Keratinocyte (primary cell): Measurements from ENCODE around the gene CNKSR3. TPM values are rescaled to one million over a fixed set of nuclear protein-coding genes. Genes with fewer than 3 reads are reported as not detected.

Experiments used
- DNase-seq: peaks from one replicate; pipeline ENCODE4 v3.0.0-alpha.2; 2011; ENCODE audit warnings: low read depth, missing footprints, low spot score
- FAIRE-seq: peaks from 2 replicates; lab custom pipeline; 2011; peaks lifted over from hg19 to GRCh38; lab: Jason Lieb, UNC
- H2AFZ ChIP-seq: 2 replicates; pipeline ENCODE4 v1.6.0; 2012; ENCODE audit warnings: low read length, control low read depth, inconsistent platforms; ENCODE audit not compliant: control insufficient read depth
- H3K27ac ChIP-seq: 2 replicates; pipeline ENCODE4 v1.5.1; 2011; ENCODE audit warnings: low read length; ENCODE audit not compliant: control insufficient read depth, insufficient read depth
- H3K27me3 ChIP-seq: 3 replicates; pipeline ENCODE4 v1.6.0; 2011; ENCODE audit warnings: low read length; ENCODE audit not compliant: control insufficient read depth, insufficient read depth; ENCODE audit errors: extremely low read depth
- H3K36me3 ChIP-seq, 2 experiments: 2 replicates in 1 of 2; 3 replicates in 1 of 2; pipeline ENCODE4 v1.5.1; 2011; ENCODE audit warnings: low read length in 2 of 2, mild to moderate bottlenecking in 1 of 2; ENCODE audit not compliant: control insufficient read depth in 2 of 2, insufficient read depth in 2 of 2; ENCODE audit errors: extremely low read depth in 1 of 2
- H3K4me1 ChIP-seq: 3 replicates; pipeline ENCODE4 v1.5.1; 2011; ENCODE audit warnings: low read length; ENCODE audit not compliant: control insufficient read depth, insufficient read depth; ENCODE audit errors: extremely low read depth
- H3K4me2 ChIP-seq: 3 replicates; pipeline ENCODE4 v1.6.0; 2011; ENCODE audit warnings: low read depth, low read length; ENCODE audit not compliant: control insufficient read depth, insufficient read depth; ENCODE audit errors: extremely low read depth
- H3K4me3 ChIP-seq, 3 experiments: fragments of 200-600 bp in 1 of 3; sonication (generic) in 1 of 3; 2 replicates in 2 of 3; 3 replicates in 1 of 3; pipeline ENCODE4 v1.5.1; 2011 to 2016; ENCODE audit warnings: low read length in 3 of 3, mild to moderate bottlenecking in 3 of 3, control low read depth in 2 of 3, inconsistent platforms in 1 of 3, low read depth in 1 of 3, mixed read lengths in 1 of 3, mixed run types in 1 of 3, moderate library complexity in 1 of 3; ENCODE audit not compliant: control insufficient read depth in 2 of 3, insufficient read depth in 2 of 3; ENCODE audit errors: extremely low read depth in 1 of 3
- H3K79me2 ChIP-seq: 2 replicates; pipeline ENCODE4 v1.6.0; 2012; ENCODE audit warnings: low read length; ENCODE audit not compliant: control insufficient read depth, insufficient read depth
- H3K9ac ChIP-seq: 3 replicates; pipeline ENCODE4 v1.6.0; 2011; ENCODE audit warnings: low read length; ENCODE audit not compliant: control insufficient read depth, insufficient read depth; ENCODE audit errors: extremely low read depth
- H3K9me1 ChIP-seq: 3 replicates; pipeline ENCODE4 v1.6.0; 2011; ENCODE audit warnings: low read length; ENCODE audit not compliant: control insufficient read depth, insufficient read depth; ENCODE audit errors: extremely low read depth
- H3K9me3 ChIP-seq: 2 replicates; pipeline ENCODE4 v1.5.1; 2012; ENCODE audit warnings: low read depth, low read length; ENCODE audit not compliant: control insufficient read depth
- H4K20me1 ChIP-seq: 3 replicates; pipeline ENCODE4 v1.6.0; 2011; ENCODE audit warnings: low read length; ENCODE audit not compliant: control insufficient read depth, insufficient read depth; ENCODE audit errors: extremely low read depth
- CTCF ChIP-seq, 3 experiments: IDR thresholded peaks in 1 of 3; conservative IDR thresholded peaks in 1 of 3; optimal IDR thresholded peaks in 1 of 3; 2 replicates in 2 of 3; 3 replicates in 1 of 3; pipeline versions ENCODE3 to v1.5.1; 2011; ENCODE audit warnings: low read length in 3 of 3, mild to moderate bottlenecking in 3 of 3, moderate library complexity in 2 of 3, control low read depth in 1 of 3, inconsistent platforms in 1 of 3; ENCODE audit not compliant: insufficient read depth in 2 of 3; ENCODE audit errors: extremely low read depth in 1 of 3
- EZH2 ChIP-seq: IDR thresholded peaks from one replicate; pipeline ENCODE4 v1.6.1; 2012; ENCODE audit warnings: inconsistent platforms, mild to moderate bottlenecking, low read length, moderate library complexity
- dilution Hi-C: fragments of 300-500 bp; cut with MboI; formaldehyde crosslinking; loops from one replicate; pipeline ENCODE4 v1.7.0; 2020; ENCODE audit warnings: low sequenced_read_pairs; ENCODE audit not compliant: extremely low pct_ligation_motif_present
- polyA plus RNA-seq, 5 experiments: library from polyadenylated mRNA; depleted of rRNA in 3 of 5; stranded (reverse) in 3 of 5; stranded (forward) in 1 of 5; unstranded in 1 of 5; fragments of >200 nt; gene quantifications; 1 replicate in 1 of 5; 2 replicates in 3 of 5; 3 replicates in 1 of 5; pipeline versions ENCODE4 v1.2.1 to v1.2.3, GENCODE V29; 2011 to 2012; ENCODE audit warnings: missing spikeins in 2 of 5, low read depth in 1 of 5, low replicate concordance in 1 of 5

CNKSR3 gene
- polyA plus RNA-seq, 1 donor (not counting 4 experiments of a cell fraction or from before 2014, with no cell fraction given): 2.0 TPM

GRCh38 chr6:154394571-154394970 lies 115.9 kb downstream of the CNKSR3 start:
- H3K79me2 ChIP-seq: no peaks in the 10 kb centered on the region
- DNase-seq (no peak), FAIRE-seq (no peak)
- H2AFZ ChIP-seq: no peak overlapping the region
- no peaks in the 10 kb centered on the region for H3K27me3 ChIP-seq
- H3K9me1 ChIP-seq: no peaks in the 10 kb centered on the region
- TF ChIP-seq EZH2 (no peak), CTCF (optimal IDR thresholded peaks at IDR 0.05 in 1 of 3, IDR thresholded peaks at IDR 0.05 in 1 of 3, conservative IDR thresholded peaks at IDR 0.05 in 1 of 3; ENCODE audit: extremely low read depth in 1 of 3, insufficient read depth in 2 of 3, low read length in 3 of 3) (no peak)
- peaks cover 4% of the 10 kb centered on the region for H3K4me1 ChIP-seq
- no peak overlapping the region for H3K9ac ChIP-seq
- no peaks in the 10 kb centered on the region for H3K36me3 ChIP-seq
- dilution Hi-C loops: no loop called here
- no peak overlapping the region for H3K27ac ChIP-seq
- H3K4me2 ChIP-seq: no peak overlapping the region
- H3K4me3 ChIP-seq: no peak overlapping the region
- no peaks in the 10 kb centered on the region for H3K9me3 ChIP-seq
- H4K20me1 ChIP-seq: no peaks in the 10 kb centered on the region

DNA sequence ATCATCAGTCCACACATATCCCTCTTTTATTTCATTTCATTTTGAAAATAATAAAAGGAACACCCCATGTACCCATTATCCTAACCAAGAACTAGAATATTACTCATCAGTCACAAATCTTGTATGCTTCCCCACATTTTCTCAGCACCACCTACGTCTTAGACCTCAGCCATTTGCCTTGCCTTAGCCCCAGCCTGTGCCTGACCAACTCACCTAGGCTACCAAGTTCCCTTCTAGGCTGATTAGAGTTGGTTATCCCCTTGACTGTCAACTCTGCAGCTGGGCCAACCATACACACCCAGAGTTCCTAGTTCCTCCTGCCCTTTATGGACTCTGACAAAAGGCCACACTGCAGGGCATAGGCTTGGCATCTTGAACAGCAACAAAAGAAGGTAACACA lies 120.5 kb downstream of the CNKSR3 start:
- TF ChIP-seq CTCF (optimal IDR thresholded peaks at IDR 0.05 in 1 of 3, IDR thresholded peaks at IDR 0.05 in 1 of 3, conservative IDR thresholded peaks at IDR 0.05 in 1 of 3; ENCODE audit: extremely low read depth in 1 of 3, insufficient read depth in 2 of 3, low read length in 3 of 3) (no peak), EZH2 (no peak)
- H3K4me3 ChIP-seq: no peak overlapping the region
- H3K27me3 ChIP-seq: no peaks in the 10 kb centered on the region
- no peak overlapping the region for H3K4me2 ChIP-seq
- H2AFZ ChIP-seq: no peak overlapping the region
- H3K27ac ChIP-seq: no peak overlapping the region
- no peak overlapping the region for H3K9ac ChIP-seq
- H4K20me1 ChIP-seq: no peaks in the 10 kb centered on the region
- H3K79me2 ChIP-seq: no peaks in the 10 kb centered on the region
- H3K4me1 ChIP-seq: peaks cover 9% of the 10 kb centered on the region
- dilution Hi-C loops: no loop called here
- no peaks in the 10 kb centered on the region for H3K9me1 ChIP-seq
- no peak for FAIRE-seq
- peaks cover 2% of the 10 kb centered on the region for H3K9me3 ChIP-seq
- DNase-seq: no peak
- H3K36me3 ChIP-seq: no peaks in the 10 kb centered on the region
